Epithelial cell of prostate (primary cell): ENCODE results near the gene FMN1.

Source experiments
- DNase-seq: peaks from one replicate; pipeline ENCODE4 v3.0.0-alpha.2; 2011; ENCODE audit warnings: low read depth, low spot score
- H3K27ac ChIP-seq: fragments of 450-650 bp; 2 replicates; pipeline ENCODE4 v1.5.1; 2017; ENCODE audit warnings: mild to moderate bottlenecking

The FMN1 gene

DNA sequence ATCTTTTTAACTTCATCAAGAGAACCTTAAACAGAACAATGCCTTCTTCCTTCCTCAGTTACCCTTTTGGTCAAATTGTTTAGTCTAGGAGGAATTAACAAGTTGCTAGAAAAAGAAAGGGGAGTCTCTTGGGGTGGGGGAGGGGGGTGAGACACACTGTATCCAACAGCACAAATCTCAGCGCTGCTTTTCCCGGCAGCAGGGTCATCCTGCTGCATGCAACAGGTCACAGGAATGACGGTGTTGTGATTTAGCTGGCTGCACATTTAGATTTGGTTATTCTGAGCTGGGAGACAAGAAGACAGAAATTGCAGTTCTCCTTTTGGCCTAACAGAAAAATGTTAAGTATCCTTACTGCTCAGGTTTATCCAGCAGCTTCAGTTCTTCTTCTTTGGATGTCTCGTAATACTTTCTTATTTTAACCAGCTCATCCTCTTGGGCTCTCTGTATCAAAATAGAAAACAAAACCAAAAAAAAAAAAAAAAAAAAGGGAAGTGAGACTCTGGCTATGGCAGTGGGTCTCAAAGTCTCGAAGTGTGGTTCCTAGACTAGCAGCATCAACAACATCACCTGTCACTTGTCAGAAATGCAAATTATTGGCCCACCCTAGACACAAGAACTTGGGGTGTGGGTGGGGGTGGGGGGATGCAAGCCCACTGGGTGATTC lies 286.2 kb downstream of the FMN1 start:
- no peak for DNase-seq
- no peak overlapping the region for H3K27ac ChIP-seq

DNA sequence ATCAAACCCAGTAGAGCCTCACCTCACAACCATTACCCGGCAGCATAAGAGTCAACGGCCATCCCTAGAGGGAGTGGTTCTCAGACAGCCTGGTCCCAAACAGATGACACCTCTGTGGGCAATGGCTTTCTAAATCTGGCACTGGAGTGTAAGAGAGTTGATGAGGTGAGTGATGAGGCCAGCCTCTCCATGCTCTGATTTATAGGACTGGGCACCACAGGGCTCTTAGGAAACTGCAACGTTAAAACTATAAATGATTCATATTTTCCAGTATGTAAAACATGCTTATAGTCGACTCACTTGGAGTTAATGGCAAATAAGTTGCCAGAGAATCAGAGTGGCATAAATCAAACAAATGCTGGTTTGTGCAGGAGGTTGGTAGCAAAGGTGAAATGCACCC lies 289.0 kb downstream of the FMN1 start:
- DNase-seq = no peak

DNA sequence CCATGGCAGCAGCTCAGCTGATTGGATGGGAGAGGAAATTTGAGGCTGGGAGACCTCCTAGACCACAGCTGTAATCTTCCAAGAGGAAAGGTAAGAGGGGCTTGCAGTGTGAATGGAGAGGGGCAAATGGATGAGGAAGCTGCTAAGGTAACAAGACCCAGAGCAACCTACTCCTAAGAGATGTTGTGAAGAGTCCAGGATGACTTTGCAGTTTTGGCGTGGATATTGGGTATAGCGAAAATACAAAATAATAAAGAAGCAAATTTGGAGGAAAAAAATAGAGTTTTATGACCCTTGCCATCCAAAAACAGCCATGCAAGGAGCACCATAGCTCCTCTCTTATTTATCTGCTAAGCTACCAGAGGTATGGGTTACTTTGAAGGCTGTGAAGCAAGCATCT lies 290.1 kb downstream of the FMN1 start:
- H3K27ac ChIP-seq = no peak overlapping the region
- no peak for DNase-seq

More for the DNA sequence above, 289.0 kb downstream of the FMN1 start:
- no peak overlapping the region for H3K27ac ChIP-seq

DNA sequence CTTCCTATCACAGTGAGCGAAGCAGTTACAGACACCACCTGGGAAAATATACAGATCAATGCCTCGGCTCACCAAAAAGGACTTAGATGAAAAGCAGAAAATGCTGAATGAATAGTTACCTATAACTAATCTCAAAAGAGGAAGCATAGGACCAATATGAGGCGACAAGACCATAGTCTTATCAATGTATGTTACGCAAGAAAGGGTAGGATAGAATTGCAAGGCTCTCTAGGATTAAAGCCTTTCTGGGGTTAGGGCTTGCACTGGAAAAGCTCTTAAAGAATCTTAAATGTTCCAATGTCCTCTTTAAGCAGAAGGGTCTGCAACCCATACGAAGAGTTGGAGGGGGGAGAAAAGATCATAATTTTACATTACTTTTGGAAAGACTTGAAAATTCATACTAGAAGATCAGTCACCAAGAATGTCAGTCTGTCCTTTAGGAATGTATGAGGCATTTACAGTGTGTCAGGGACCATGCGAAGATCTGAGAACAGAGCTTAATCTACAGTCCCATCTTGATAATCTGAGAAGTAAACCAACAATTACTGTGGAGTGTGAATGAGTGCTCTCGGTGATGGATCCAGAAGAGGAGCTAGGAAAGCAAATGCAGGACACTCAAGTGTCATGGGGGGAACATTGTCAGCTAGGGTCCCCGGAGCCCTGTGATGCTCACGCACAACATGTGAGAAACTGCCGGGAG lies 290.8 kb downstream of the FMN1 start:
- no peak for DNase-seq
- H3K27ac ChIP-seq = no peak overlapping the region

DNA sequence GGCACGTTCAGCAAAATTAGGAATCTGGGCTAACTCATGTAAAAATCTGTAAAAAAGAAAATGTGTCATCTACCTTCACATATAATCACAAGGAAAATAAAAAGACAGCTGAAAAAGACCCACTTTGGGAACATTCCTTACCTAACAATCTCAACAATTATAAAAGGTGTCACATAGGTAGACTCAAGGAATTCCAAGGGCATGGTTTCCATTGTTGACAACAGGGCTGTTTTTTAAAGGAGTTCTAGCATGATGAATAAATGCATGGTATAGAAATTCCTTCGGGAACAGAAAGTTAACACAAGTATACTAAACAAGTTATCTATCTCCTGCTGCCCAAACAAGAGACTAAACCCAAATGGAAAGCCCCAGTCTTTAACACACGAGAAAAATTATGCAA lies 292.5 kb downstream of the FMN1 start:
- no peak for DNase-seq
- H3K27ac ChIP-seq = no peak overlapping the region

DNA sequence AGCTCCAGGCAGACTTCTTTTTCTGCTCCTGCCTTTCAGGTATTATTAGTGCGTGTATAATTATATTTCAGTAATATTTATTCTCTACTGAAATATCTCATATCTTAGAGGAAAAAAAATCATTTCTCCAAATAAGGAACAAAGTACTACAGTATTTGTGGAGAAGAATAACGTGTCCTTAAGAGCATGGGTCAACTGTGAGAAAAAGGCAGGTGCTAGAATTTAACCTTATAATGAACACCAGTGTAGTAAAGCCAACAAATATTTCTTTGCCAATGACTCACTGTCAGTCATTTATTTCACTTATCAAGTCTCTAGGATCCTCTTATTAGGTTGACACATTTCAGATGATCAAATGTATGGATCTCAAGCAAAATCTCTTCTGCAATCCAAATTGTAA lies 293.3 kb downstream of the FMN1 start:
- no peak overlapping the region for H3K27ac ChIP-seq
- no peak for DNase-seq

DNA sequence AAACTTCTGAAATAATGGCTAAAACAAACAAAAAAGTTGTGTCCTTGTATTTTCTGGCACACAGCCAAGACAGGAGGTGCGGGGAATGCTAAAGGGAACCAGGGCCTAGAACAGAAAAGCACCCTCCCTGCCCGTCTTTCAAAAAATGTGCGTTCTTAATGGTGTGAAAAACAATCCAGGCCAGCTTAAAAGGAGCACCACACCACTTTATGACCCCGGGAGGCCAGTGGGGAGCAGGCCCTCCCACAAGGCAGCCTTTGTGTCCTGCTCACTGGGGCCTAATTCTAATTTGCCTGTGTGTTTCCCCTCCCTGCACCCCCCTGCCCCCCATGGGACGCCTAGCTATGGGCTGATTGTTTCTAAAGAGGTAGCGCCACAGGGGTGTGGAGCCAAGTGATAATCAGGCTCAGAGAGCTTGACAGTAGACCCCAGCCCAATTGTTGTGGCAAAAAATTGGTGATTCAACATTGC lies 295.4 kb downstream of the FMN1 start:
- no peak for DNase-seq
- H3K27ac ChIP-seq = no peak overlapping the region

DNA sequence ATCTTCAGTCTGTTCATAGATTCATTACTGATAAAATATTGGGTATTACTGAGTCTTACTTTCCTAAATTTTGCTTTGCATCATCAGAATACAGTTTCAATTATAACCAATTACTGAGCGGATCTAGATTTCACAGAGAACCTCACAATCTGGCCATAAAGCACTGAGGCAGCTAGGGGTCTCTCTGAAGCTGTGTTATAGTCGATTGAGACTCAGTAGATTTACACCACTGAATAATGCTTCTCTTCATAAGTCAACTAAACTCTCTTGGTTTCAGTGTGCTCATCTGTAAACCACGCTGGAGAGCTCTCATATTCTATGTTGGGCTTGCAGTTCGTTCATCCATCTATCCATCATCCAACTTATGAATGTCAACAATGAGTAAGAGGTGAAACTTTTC lies 296.1 kb downstream of the FMN1 start:
- H3K27ac ChIP-seq = no peak overlapping the region
- DNase-seq = no peak

DNA sequence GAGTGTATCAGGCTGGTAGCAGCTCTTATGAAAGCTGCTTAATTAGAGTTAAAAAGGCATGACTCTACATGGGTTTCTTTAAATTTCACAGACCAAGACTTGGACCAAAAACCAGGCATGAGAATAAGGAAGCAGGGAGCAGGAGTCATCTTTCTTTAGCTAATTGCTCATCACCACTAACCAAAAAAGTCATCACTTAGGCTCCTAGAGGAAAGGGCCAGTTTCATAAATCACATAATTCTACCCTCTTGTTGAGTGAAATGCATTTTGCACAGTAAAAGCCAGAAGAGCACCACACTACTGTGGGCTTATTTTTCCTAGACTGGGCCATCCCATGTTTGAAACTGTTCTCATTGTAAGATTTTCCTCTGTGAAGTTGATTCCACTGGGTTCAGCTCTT lies 301.1 kb downstream of the FMN1 start:
- H3K27ac ChIP-seq = no peak overlapping the region
- no peak for DNase-seq

DNA sequence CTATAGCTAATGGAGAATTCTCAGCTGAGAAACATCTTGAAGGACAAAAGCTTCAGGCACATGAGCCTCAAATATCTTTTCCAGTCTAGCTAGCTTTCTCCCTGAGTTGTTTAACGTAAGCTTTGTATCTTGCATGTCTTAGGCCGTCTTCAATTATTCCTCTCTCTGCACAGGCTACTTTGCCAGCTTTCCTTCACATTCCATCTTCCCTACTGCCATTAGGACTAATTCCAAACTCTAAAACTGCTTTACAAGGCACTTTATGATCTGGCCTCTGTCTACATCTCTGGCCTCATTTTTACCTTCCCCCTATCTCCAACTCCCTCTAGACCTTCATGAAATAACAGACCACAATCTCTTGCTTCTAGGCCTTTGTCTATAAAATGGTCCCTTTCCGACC lies 305.3 kb downstream of the FMN1 start:
- no peak overlapping the region for H3K27ac ChIP-seq
- DNase-seq = no peak

DNA sequence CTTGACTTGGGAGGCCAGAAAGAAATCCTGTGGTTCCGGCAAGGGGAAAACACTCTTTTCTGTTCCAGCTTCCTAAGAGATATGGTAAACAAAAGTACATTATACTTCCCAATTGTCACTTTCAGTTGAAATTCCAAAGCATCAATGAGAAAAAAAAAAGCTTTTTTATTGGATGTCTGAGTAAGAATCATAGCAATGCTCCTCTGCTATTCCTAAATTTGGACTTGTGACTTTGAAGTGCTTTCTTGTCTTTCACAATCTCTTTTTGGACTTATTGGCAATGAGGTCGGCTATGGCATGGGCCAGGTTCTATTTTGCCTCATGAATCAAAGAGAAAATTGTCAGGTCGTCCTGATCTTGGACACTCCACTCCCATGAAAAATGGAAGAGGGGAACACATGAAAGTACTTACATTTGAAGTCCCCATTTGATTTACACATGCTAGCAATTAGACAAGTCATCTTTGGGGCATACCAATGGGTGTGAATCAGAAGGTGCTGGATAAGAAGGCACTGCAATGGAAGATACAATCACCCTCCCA lies 306.2 kb downstream of the FMN1 start:
- DNase-seq = no peak

DNA sequence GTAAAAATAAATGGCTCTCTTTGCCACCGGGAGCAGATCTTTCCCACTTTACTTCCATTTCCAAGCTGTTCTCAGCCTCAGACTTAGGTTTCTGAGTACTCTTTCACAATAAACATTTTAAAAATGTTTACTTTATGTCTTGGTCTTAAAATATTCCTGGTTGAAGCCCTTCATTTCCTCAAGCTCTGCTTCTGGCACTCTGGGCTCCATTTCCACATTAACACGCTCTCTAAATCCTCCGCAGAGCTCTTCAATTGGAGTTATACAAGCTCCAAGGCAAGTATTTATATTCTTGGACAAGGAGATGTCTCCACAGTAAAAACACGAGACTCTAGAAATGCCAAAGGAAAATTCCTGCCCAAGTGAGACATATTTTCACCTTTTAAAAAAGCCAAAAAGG lies 307.4 kb downstream of the FMN1 start:
- no peak for DNase-seq
- no peak overlapping the region for H3K27ac ChIP-seq

More for the DNA sequence above, 306.2 kb downstream of the FMN1 start:
- H3K27ac ChIP-seq = no peak overlapping the region

DNA sequence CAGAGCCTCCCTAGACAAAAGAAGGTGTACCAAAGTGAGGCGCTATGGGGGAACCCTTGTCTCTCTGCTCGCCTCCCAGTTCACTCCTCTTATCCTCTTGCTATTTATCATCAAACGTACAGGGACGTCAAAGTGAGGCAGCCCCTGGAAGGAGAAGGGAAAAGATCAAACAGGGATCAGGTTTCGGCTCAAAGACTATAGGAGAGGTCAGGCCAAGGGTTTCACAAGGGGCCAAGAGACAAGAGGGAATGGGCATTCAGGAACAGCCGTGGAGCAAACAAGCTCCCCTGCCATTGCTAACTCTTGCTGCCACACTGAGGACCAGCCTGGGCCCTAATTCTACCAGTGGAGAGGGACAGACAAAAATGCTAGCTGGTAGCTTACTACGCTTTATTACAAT lies 308.1 kb downstream of the FMN1 start:
- H3K27ac ChIP-seq = no peak overlapping the region
- no peak for DNase-seq

DNA sequence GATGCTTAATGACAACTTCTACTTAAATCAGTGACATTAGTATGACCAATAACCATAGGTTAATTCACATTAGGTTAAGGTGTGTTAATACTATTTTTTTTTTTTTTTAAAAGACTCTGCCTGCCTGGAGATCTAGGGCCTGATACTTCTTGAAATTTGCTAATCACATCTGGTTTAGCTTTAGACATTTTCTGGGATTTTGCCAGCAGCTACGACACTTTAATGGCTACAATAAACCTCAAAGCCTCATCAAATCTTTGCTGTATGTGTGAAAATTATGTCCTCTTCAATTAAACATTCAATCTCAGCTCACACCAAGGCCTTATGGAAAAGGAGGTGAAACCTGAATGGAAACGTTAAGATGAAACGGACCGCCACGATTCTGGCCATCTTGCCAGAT lies 308.8 kb downstream of the FMN1 start:
- no peak overlapping the region for H3K27ac ChIP-seq
- DNase-seq = no peak

DNA sequence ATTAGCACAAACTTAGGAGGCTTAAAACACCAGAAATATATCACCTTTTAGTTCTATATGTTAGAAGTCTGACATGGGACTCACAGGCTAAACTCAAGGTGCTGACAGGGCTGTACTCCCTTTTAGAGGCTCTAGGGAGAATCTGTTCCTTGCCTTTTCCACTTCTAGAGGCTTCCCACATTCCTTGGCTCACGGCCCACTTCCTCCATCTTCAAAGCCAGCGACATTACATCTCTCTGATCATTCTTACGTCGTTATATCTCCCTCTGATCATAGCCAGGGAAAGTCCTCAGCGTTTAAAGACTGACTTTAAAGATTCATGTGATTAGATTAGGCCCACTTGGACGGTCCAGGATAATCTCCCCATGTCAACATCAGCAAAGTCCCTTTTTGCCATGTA lies 310.4 kb downstream of the FMN1 start:
- DNase-seq = no peak
- no peak overlapping the region for H3K27ac ChIP-seq

DNA sequence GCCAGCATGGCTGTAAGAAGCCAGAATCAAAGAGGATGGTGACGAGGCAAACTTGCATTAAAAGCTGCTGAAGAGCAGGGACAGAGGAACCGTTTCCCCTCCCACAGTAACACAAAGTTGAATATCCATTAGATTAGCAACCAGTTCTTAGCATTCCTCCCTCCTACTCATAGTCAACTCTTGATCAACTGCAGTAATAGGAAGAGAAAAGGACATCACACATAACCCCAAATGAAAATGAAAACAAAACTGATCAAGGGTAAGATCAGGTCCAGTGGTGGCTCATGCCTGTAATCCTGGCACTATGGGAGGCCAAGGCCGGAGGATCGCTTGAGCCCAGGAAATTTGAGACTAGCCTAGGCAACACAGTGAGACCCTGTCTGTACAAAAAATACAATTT lies 311.6 kb downstream of the FMN1 start:
- no peak overlapping the region for H3K27ac ChIP-seq
- DNase-seq = no peak

DNA sequence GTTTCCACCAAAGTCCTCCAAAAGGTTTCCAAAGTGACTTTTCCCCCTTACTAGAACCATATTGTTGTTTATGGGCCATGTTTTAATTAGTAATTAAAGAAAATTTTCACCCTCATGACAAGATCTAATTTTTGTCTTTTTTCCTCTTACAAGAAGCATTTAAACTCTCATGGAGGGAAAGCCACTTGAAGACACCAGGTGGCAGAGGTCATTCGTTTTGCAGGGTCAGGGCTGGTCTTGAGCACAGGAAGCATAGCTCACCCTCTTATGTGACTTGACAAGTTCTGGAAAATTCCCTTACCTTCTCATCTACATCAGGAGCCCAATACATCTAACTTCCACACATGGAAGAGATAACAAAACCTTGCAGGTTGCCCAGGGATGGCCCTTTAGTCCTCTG lies 313.0 kb downstream of the FMN1 start:
- no peak overlapping the region for H3K27ac ChIP-seq

DNA sequence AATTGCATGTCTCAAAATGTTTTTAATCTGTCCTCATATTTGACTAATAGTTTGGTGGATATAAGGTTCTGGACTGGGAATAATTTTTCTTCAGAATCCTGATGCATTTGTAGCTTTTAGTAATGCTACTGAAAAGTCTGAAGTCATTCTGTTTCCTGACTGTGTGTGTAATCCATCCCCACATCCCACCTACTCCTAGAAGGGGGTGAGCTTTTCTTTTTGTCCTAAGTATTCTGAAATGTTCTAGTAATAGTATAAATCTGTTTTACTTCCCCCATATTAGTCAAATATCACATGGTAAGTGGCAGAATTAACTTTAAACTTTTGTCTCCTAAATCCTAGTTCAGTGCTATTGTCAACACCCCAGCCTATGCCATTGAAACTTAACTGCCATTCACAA lies 313.9 kb downstream of the FMN1 start:
- no peak for DNase-seq

More for the DNA sequence above, 313.0 kb downstream of the FMN1 start:
- DNase-seq = no peak

DNA sequence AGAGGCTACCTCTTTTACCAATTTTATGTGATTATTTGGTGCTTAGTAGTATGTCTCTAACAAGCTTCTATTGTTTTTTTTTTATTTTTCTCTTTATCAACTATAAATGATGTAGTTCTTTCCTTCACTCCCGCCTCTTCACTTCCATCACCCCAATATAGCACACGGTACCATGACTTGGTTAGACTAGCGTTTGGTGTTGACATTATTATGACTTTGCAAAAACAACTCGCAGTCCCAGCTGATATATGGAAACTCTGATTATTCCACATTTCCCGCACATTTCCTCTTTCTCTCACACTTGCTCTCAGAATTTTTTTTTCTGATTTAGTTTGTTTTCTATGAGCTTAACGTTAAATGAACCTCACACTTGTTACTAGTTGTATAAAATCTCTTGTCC lies 314.5 kb downstream of the FMN1 start:
- DNase-seq = no peak

More for the DNA sequence above, 313.9 kb downstream of the FMN1 start:
- H3K27ac ChIP-seq = no peak overlapping the region

DNA sequence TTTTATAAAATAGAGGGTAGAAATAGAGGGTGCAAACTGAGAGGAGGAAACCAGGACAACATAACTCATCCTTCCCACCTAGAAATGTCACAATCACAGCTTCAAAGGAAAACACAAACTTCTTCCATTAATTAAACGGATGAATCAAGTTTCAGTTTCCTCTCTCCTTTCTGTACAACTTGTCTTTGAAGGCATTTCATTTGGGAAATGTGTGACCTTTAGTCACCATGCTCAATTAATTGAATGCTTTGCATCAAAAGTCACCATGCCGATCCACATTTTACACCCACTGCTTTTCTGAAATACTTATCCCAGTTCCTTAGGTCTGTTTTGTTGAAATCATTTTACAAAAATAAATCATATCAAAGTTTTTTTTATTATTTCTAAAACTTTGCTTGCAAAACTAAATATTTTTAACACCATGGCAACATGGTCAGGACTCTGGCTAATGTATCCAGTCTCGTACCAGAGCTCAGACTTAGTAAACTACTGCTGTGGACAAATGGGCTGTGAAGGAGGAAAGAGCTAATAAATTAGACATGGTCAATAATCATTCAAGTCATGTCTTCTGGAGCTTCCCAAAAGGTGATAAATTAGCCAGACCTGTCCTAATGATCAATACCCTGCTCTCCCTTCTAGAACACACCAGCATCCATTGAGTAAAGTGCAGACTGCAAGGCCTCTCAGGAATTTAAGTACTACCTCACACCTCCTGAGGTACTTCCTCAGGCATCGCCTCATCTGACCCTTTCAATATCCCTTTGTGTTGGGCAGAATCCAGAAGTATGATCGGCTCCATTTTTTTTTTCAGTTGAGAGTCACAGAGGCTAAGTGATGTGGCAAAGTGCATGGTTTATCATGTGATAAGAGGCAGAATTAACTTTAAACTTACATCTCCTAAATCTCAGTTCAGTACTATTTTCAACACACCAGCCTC lies 315.4 kb downstream of the FMN1 start:
- DNase-seq = no peak
- no peak overlapping the region for H3K27ac ChIP-seq

More for the DNA sequence above, 314.5 kb downstream of the FMN1 start:
- H3K27ac ChIP-seq = no peak overlapping the region

DNA sequence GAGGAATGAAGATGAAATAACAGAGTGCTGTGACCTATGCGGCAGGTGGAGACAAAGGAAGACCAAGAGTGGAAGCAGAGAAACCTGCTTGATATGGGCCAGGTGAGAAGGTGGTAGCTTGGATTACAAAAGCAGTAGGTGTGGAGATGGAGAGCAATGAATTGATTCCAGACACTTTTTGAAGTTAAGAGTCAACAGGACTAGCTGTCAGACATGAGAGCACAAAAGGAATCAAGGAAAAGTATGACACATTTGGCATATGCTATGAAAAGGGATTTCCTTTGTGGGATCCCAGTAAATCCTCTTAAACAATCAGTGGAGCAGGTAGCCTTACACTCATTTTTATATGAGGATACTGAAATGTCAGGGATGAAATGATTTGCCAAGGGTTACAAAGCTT lies 316.2 kb downstream of the FMN1 start:
- DNase-seq = no peak
- H3K27ac ChIP-seq = no peak overlapping the region
